WERI-Rb-1 (cell line): ENCODE data around the gene ASTN1.

ENCODE experiments used
- DNase-seq: peaks from one replicate; pipeline ENCODE4 v3.0.0-alpha.2; 2020
- H3K27ac ChIP-seq: fragments of 250-450 bp; sonication (Bioruptor Pico); 2 replicates; pipeline ENCODE4 v1.5.1; 2020; ENCODE audit warnings: mild to moderate bottlenecking, moderate library complexity
- H3K27me3 ChIP-seq: fragments of 250-450 bp; sonication (Bioruptor Pico); 2 replicates; pipeline ENCODE4 v1.5.1; 2021; ENCODE audit warnings: mild to moderate bottlenecking, low read depth, moderate library complexity; ENCODE audit not compliant: insufficient read depth, severe bottlenecking
- H3K36me3 ChIP-seq: fragments of 250-450 bp; sonication (Bioruptor Pico); 2 replicates; pipeline ENCODE4 v1.5.1; 2020; ENCODE audit warnings: mild to moderate bottlenecking, moderate library complexity
- H3K4me3 ChIP-seq: 2 replicates; pipeline ENCODE4 v1.5.1; 2011; ENCODE audit warnings: low read depth, mild to moderate bottlenecking, control low read depth, low read length
- H3K9me3 ChIP-seq: fragments of 250-450 bp; sonication (Bioruptor Pico); 2 replicates; pipeline ENCODE4 v1.5.1; 2021; ENCODE audit warnings: mild to moderate bottlenecking, moderate library complexity; ENCODE audit not compliant: severe bottlenecking
- CTCF ChIP-seq: IDR thresholded peaks from 2 replicates; pipeline ENCODE4 v1.5.1; 2011; ENCODE audit warnings: low read depth, mild to moderate bottlenecking, control low read depth, inconsistent platforms, low read length

The ASTN1 gene

GRCh38 chr1:176934370-176934769 is 230.1 kb downstream of the ASTN1 start:
- DNase-seq = no peak
- no peaks in the 10 kb centered on the region for H3K36me3 ChIP-seq
- no peaks in the 10 kb centered on the region for H3K9me3 ChIP-seq
- H3K27me3 ChIP-seq = no peaks in the 10 kb centered on the region
- no peak for TF ChIP-seq CTCF
- no peak overlapping the region for H3K27ac ChIP-seq
- H3K4me3 ChIP-seq = no peak overlapping the region

- H3K9me3 ChIP-seq = no peaks in the 10 kb centered on the region
- TF ChIP-seq CTCF = no peak
Measured at GRCh38 chr1:176932114-176933104, 232.1 kb downstream of the ASTN1 start.

GRCh38 chr1:176931526-176931925 is 233.0 kb downstream of the ASTN1 start:
- TF ChIP-seq CTCF = no peak
- no peaks in the 10 kb centered on the region for H3K9me3 ChIP-seq
- H3K27me3 ChIP-seq = no peaks in the 10 kb centered on the region
- H3K27ac ChIP-seq = no peak overlapping the region
- no peak overlapping the region for H3K4me3 ChIP-seq
- no peak for DNase-seq
- H3K36me3 ChIP-seq = no peaks in the 10 kb centered on the region

More at GRCh38 chr1:176932114-176933104, 232.1 kb downstream of the ASTN1 start:
- H3K27me3 ChIP-seq = no peaks in the 10 kb centered on the region
- no peaks in the 10 kb centered on the region for H3K36me3 ChIP-seq
- H3K4me3 ChIP-seq = no peak overlapping the region
- H3K27ac ChIP-seq = no peak overlapping the region
- DNase-seq = no peak

- H3K36me3 ChIP-seq = no peaks in the 10 kb centered on the region
- no peak for TF ChIP-seq CTCF
- no peaks in the 10 kb centered on the region for H3K27me3 ChIP-seq
- H3K9me3 ChIP-seq = no peaks in the 10 kb centered on the region
- no peak overlapping the region for H3K4me3 ChIP-seq
- no peak overlapping the region for H3K27ac ChIP-seq
- peak; percentile 76 for DNase-seq
Measured at GRCh38 chr1:176926330-176927086, 238.0 kb downstream of the ASTN1 start.

- H3K9me3 ChIP-seq = no peaks in the 10 kb centered on the region
- no peak overlapping the region for H3K4me3 ChIP-seq
- H3K36me3 ChIP-seq = no peaks in the 10 kb centered on the region
- H3K27ac ChIP-seq = no peak overlapping the region
- DNase-seq = no peak
- no peak for TF ChIP-seq CTCF
- no peaks in the 10 kb centered on the region for H3K27me3 ChIP-seq
Measured at GRCh38 chr1:176925223-176925622, 239.3 kb downstream of the ASTN1 start.
